Right lung (tissue), 5 donors: ENCODE measurements around the gene SVIL. TPM values are rescaled to one million over a fixed set of nuclear protein-coding genes. Genes with fewer than 3 reads are reported as not detected.
"Not testable (repeated sequence)": the region's sequence is repeated elsewhere in the genome, so short reads cannot be mapped to it uniquely, and the experiment has no call there.

Source experiments
- DNase-seq, 2 donors: peaks; one replicate each; pipeline ENCODE4 v3.0.0-alpha.2; 2013
- polyA plus RNA-seq, 5 donors: library from polyadenylated mRNA; unstranded; fragments of 120-200 nt; gene quantifications; one replicate each; pipeline versions ENCODE4 v1.2.1 to v1.2.3, GENCODE V29; 2013; ENCODE audit warnings: inconsistent platforms in 1 of 5, low replicate concordance in 1 of 5; ENCODE audit not compliant: insufficient read length in 5 of 5, insufficient read depth in 1 of 5

The SVIL gene
- polyA plus RNA-seq, 5 donors: 41.1 to 59.5 (median 47.9) TPM

DNA sequence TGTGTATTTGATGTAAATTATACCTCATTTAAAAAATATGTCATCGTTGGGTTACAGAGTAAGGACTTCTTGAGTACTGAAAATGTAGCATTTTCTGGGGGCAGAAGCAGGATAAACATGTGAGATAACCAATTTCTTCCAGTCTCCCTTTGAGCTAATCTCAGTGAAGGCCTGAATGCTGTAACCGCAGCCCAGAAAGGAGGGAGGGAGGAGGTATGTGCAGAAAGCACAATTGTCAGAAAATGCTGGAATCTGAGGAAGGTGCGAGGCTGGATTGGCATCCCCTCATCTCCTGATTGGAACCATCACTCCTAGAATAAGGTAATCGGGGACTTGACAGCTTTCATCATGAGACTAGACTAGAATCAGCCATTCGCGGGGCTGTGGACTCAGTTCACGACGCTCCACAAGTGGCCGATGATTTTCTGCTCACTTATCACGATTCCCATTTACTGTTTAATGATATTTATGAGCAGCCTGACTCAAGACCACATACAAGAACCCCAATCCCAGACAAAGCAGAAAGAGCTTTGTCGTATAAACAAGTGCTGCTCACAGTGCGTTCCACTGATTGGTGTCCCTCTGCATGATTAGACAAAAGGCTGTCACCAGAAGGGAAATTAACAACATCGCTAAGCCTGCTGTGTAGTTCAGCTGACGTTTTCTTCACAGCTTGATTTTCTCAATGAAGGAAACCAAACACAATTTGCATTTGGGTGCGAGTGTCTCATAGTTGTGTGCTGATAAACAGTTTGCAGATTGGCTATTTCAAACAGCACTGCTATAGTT lies 93.2 kb downstream of the SVIL start:
- DNase-seq: no peak

DNA sequence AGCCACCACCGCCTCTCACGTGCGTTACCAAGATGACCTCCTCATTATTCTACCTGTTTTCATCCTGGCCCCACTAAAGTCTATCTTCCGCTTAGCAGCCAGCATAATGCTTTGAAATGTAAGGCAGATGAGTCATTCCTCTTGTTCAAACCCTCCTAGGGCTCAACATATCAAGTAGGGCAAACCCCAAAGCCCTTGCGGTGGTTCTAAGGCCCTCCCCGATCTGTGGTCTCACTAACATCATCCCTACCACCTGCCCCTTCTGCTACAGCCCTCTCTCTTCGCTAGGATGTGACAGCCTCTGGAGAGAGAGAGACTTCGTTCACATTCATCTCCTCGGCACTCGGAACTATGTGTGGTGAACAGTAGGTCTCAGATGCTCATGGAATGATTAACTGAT lies 94.8 kb downstream of the SVIL start:
- DNase-seq: no peak

DNA sequence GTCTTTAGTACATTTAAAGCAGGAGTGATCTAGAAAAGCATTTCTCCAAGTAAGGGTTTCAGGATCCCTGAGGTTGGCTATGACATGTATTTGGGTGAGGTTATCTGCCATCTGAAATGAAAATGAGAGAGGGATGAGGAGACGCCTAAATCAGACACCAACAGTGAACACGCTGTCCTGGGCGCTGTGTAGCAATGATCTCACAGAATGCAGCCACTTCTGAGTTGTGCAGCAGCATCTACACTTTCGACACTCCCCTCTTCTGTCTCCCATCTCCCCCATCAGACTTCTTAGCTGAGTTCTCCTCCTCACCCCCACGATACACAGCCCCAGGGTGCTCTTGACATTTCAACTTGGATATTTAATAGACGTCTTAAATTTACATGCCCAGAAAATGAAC lies 95.4 kb downstream of the SVIL start:
- no peak for DNase-seq

GRCh38 chr10:29537799-29538198 lies 97.0 kb downstream of the SVIL start:
- no peak for DNase-seq

DNA sequence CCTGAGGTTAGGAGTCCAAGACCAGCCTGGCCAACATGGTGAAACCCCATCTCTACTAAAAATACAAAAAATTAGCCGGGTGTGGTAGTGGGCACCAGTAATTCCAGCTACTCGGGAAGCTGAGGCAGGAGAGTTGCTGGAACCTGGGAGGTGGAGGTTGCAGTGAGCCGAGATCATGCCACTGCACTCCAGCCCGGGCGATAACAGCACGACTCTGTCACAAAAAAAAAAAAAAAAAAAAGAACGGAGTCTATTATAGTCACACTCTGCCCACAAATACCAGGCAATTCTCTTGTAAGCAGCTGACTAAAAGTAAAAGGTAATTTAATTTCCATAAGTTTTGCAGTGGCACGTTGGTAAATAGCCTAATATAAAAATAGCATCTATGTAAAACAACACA lies 98.1 kb downstream of the SVIL start:
- DNase-seq: not testable (repeated sequence)

GRCh38 chr10:29535778-29536453 lies 98.9 kb downstream of the SVIL start:
- DNase-seq: no peak

DNA sequence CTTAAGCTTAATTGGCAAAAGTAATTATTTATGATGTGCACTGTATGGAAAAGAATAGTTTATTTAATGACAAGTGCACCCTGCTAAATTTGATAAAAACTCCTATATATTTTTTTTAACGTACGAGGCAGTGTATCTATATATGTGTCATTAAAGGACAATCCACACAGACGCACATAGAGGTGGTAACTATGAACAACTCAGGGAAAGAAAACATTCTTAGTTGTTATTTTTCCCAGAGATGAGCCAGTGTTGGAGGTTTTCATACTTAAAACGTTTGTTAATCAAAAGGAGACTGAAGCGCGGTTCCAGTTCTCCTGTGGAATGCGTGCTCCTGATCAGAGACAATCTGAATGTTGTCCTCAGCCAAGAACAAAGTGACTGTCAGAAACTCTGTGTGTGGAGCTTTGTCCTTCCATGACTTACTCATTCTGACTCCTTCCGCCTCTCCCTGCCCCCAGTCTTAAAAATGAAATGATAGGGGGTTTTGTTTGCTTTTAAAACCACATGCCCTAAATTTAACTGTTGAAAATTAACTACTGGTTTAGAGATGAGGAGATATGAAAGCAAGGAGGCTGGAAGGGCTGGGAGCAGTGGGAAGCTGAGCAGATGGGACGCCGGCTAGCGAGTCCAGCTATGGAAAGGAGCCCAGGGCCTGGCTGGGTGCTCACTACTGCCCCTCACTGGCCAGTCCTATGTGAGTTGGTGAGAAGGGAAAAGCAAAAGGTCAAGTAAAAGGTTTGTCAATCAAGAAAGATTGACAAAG lies 99.6 kb downstream of the SVIL start:
- peak in 1 of 2 donors; percentile 48 for DNase-seq

GRCh38 chr10:29534590-29534989 lies 100.2 kb downstream of the SVIL start:
- peak in 1 of 2 donors; percentile 19 for DNase-seq

GRCh38 chr10:29533696-29534285 lies 101.0 kb downstream of the SVIL start:
- no peak for DNase-seq

DNA sequence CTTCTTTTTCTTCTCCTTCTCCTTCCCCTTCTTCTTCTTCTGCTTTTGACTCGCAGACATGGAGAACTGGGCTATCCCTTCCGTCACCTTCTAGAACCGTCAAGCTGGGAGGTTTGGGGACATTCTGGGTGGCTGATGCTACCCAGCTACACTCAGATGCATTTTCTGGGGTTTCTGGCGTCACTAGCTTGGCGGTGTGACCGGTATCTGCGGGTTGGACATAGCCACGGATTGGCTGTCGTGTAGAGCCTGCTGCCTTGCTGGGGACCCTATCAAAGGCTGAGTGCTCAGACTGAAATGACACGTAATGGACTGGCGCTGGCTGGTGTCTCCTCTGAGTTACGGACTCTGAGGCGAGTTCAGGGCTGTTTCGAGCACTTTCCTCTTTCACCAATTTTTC lies 101.7 kb downstream of the SVIL start:
- no peak for DNase-seq

GRCh38 chr10:29532256-29532878 lies 102.4 kb downstream of the SVIL start:
- no peak for DNase-seq

DNA sequence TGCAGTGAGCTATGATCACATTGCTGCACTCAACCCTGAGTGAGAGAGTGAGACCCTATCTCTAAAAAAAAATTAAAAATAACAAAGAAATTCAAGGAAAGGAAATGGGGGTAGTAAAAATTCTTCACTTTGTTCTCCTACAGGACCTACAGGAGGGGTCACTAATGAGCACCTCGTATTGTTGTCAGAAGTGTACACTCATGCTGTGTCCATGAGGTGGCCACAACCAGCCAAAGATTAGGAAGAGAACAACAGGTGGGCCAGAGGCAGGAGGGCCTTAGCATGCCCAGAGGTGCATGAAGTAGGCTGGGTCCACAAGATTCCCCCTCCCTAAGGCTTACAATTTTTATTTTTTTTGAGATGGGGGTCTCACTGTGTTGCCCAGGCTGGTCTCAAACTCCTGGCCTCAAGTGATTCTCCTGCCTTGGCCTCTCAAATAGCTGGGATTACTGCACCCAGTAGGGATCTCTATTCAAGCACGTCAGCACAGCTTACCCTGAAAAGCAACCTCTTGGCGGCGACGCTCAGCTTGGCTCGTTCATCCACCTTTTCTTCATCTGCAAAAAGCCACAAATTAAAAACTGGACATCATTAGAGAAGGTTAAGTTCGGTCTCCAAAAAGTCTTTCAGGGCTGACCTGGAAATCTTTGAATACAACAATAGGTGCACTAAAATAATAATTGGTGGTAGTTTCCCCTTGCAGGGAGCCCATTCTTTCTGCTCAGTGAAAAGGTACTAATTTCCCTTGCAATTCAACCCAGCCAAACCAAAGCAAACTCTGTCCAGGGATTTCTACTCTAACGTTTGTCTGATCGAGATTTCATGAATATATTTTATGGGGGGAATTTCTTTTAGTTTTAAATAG lies 104.4 kb downstream of the SVIL start:
- no peak for DNase-seq

DNA sequence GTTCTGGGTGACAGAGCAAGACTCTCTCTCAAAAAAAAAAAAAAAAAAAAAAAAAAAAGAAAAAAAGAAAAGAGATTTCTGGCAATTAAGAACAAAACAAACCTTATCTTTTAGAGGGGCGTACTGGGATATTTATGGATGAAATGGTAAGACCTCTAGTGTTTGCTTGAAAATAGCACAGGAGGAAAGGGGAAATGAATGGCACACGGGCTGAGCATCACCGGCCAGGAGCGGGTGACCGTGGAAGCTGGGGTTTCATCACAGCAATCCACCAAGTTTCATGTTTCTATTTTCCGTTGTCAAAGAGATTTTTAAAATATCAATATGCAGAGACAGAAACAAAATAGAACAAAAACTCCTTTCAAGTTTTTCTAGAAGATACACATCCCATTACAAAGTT lies 105.6 kb downstream of the SVIL start:
- no peak for DNase-seq

- DNase-seq: no peak
Measured at GRCh38 chr10:29525762-29526161, 109.0 kb downstream of the SVIL start.

GRCh38 chr10:29524720-29525119 lies 110.1 kb downstream of the SVIL start:
- DNase-seq: no peak

DNA sequence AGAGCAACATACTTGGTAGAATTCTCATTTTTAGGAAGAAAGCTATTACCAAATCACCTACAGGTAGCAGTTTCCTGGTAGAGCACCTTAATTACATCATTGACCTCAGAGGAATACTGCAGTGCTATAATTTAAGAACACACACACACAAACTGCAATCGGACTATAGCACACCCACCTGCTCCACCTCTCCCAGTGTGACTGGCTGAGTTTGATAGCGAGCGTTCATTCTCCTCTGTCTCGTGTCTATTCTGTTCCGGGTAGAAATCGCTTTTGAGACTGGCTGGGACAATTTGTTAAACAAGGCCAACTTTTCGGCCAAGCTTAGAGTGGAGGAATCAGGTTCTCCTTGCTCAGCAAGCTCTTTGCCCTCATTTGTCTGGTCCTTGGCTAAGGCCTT lies 110.5 kb downstream of the SVIL start:
- DNase-seq: no peak

DNA sequence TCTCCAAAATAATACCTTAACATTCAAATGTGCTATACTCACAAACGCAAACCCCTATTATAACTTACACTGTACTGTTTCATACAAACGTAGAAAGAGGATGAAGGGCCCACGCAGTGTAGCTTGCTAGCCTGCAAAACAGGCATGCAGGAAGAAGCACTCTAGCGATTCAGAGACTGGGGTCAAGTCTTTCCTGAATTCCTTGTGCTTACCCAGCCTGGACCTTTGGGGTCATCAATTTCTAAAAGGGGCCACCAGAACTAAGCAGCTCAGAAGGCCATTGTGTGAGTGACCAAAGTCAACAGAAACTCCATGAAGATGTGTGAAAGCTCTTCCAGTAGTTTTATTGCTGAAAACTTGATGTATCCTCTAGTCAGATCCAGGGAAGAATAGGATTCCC lies 111.9 kb downstream of the SVIL start:
- no peak for DNase-seq

DNA sequence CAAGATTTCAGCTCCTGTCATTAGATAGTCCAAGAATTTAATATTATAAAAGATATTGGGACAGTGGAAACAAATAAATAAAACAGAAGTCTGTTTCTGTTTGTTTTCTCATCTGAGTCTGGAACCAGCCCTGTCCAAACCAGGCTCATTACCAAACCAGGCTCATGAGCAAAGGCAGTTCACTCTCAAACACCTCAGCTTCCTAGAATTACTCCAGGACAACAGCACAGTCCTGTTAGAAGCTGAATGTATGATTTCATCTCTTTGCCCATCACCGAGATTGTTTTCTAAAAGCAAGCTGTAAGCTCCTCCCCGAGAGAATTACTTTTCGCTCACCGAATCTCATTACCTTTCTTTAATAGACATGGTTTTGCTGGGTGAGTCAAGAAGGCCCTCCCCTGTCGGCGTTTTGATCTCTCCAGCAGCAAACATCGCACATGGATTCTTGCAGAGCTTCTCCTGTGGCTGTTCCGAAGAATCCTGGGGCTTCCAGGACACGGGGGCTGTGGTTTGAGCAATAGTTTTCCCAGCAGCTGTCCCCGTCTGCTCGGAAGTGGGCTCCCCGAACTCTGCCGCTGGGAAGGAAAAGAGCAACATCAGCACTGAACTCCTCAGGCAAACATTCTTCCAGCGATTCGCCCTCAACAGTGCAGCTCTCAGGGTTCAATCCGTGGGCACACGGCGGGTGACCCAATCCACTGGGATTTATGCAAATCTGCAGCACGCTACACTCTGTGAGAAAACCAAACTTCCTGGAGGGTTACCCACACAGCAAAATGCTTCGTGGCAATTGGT lies 112.5 kb downstream of the SVIL start:
- DNase-seq: peak in 1 of 2 donors; percentile 35

- DNase-seq: no peak
Measured at GRCh38 chr10:29519659-29520058, 115.1 kb downstream of the SVIL start.

GRCh38 chr10:29517352-29517923 lies 117.3 kb downstream of the SVIL start:
- no peak for DNase-seq
